Progenitor cell of endocrine pancreas (in vitro differentiated cells): ENCODE data around the gene ATXN1. TPM values are rescaled to one million over a fixed set of nuclear protein-coding genes. Genes with fewer than 3 reads are reported as not detected.

Experiments used
- DNase-seq: peaks from one replicate; pipeline ENCODE4 v3.0.0; 2021; ENCODE audit warnings: low spot score; ENCODE audit not compliant: unreplicated experiment
- H3K27ac Mint-ChIP-seq: 2 replicates; pipeline ENCODE4 v1.8.0; 2021; ENCODE audit warnings: mild to moderate bottlenecking, moderate library complexity, mixed read lengths
- H3K27me3 Mint-ChIP-seq: 2 replicates; pipeline ENCODE4 v1.8.0; 2021; ENCODE audit warnings: mixed read lengths
- H3K36me3 Mint-ChIP-seq: 2 replicates; pipeline ENCODE4 v1.8.0; 2022; ENCODE audit warnings: mixed read lengths; ENCODE audit not compliant: insufficient read depth
- H3K4me1 Mint-ChIP-seq: 2 replicates; pipeline ENCODE4 v1.8.0; 2021; ENCODE audit warnings: low read depth, mixed read lengths
- H3K4me3 Mint-ChIP-seq: 2 replicates; pipeline ENCODE4 v1.8.0; 2021; ENCODE audit warnings: low read depth, mild to moderate bottlenecking, moderate library complexity, mixed read lengths
- H3K9me3 Mint-ChIP-seq: 2 replicates; pipeline ENCODE4 v1.8.0; 2021; ENCODE audit warnings: low read depth, mixed read lengths
- CTCF ChIP-seq: fragments of 200-600 bp; sonication (generic); IDR thresholded peaks from one replicate; pipeline ENCODE4 v1.5.0; 2021; ENCODE audit warnings: antibody characterized with exemption, mild to moderate bottlenecking; ENCODE audit not compliant: unreplicated experiment
- total RNA-seq: library from RNA; stranded (reverse); gene quantifications from 2 replicates; pipeline ENCODE4 v1.2.1, GENCODE V29; 2021

The ATXN1 gene
- total RNA-seq, 1 donor from 2014 or later = 35.8 TPM

GRCh38 chr6:16750566-16750965 is 10.7 kb downstream of the ATXN1 start:
- no peak for TF ChIP-seq CTCF
- Mint-ChIP-seq H3K27ac (no peak overlapping the region), H3K4me1 (peaks cover 39% of the 10 kb centered on the region), H3K9me3 (no peaks in the 10 kb centered on the region), H3K4me3 (no peak overlapping the region), H3K27me3 (no peaks in the 10 kb centered on the region), H3K36me3 (peaks cover 14% of the 10 kb centered on the region)
- DNase-seq = no peak

GRCh38 chr6:16749516-16750485 is 11.5 kb downstream of the ATXN1 start:
- no peak overlapping the region for H3K4me3 Mint-ChIP-seq
- H3K4me1 Mint-ChIP-seq = peaks cover 37% of the 10 kb centered on the region
- H3K9me3 Mint-ChIP-seq = no peaks in the 10 kb centered on the region
- TF ChIP-seq CTCF = no peak
- no peak overlapping the region for H3K27ac Mint-ChIP-seq
- H3K36me3 Mint-ChIP-seq = peaks cover 14% of the 10 kb centered on the region
- DNase-seq = no peak
- H3K27me3 Mint-ChIP-seq = no peaks in the 10 kb centered on the region

- no peaks in the 10 kb centered on the region for H3K27me3 Mint-ChIP-seq
- peak overlapping the region; percentile 8 for H3K4me3 Mint-ChIP-seq
- peak overlapping the region; percentile 75 for H3K27ac Mint-ChIP-seq
- H3K4me1 Mint-ChIP-seq = peaks cover 36% of the 10 kb centered on the region
- H3K36me3 Mint-ChIP-seq = peaks cover 13% of the 10 kb centered on the region
- no peak for DNase-seq
- TF ChIP-seq CTCF = no peak
- no peaks in the 10 kb centered on the region for H3K9me3 Mint-ChIP-seq
These were observed 13.3 kb downstream of the ATXN1 start for GRCh38 chr6:16748025-16748319.

GRCh38 chr6:16747232-16748024 is 13.8 kb downstream of the ATXN1 start:
- Mint-ChIP-seq H3K4me3 (peak overlapping the region; percentile 8), H3K36me3 (peaks cover 14% of the 10 kb centered on the region), H3K27ac (peak overlapping the region; percentile 92), H3K9me3 (no peaks in the 10 kb centered on the region), H3K4me1 (peaks cover 37% of the 10 kb centered on the region), H3K27me3 (no peaks in the 10 kb centered on the region)
- no peak for DNase-seq
- no peak for TF ChIP-seq CTCF

GRCh38 chr6:16746812-16747211 is 14.4 kb downstream of the ATXN1 start:
- no peak overlapping the region for H3K4me3 Mint-ChIP-seq
- H3K9me3 Mint-ChIP-seq = no peaks in the 10 kb centered on the region
- peaks cover 13% of the 10 kb centered on the region for H3K36me3 Mint-ChIP-seq
- peaks cover 36% of the 10 kb centered on the region for H3K4me1 Mint-ChIP-seq
- DNase-seq = no peak
- TF ChIP-seq CTCF = no peak
- no peaks in the 10 kb centered on the region for H3K27me3 Mint-ChIP-seq
- peak overlapping the region; percentile 54 for H3K27ac Mint-ChIP-seq
